HG03342 (cell line): ENCODE measurements around the gene BORCS6.

Experiments used
- ATAC-seq: cut with Tn5 transposase; IDR thresholded peaks from one replicate; pipeline ENCODE4 v1.9.1; 2021; ENCODE audit warnings: mild to moderate bottlenecking, moderate library complexity; ENCODE audit not compliant: unreplicated experiment

Gene BORCS6

DNA sequence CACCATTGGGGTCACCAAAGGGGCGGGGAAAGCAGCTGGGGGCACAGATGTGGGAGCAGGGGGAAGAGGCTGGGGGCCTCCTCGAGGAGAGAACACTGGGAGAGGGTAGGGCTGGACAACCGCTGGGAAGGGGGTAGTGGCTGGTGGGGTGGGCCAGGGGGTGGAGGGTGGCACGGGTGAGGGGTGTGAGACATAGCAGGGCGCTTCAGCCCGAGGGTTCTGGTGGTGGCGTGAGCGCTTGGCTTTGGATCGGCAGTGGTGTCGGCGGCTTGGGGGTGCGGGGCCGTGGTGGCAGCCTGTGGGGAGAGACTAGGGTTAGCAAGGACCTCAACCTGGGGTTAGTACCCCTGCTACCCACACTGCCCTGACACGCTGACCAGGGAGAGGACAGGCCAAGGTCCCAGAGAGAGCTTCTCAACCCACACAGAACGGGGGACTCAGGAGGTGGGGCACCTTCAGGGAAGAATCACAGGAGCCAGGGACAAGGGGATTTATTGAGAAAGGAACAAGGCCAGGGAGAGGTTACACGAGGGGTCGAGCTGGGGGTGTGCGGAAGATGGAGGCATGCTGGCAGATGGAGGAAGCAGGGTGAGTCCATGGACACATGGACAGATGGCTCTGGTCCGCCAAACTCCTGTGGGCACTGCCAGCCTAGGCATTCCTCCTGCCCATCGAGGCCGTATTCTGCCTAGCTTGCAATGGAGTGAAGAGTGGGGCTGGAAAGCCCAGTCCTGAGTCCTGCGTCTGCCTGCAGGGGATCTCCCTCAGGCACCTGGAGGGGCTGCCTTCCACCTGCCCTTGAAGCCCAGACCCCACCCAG lies 46.2 kb downstream of the BORCS6 start:
- no peak for ATAC-seq

DNA sequence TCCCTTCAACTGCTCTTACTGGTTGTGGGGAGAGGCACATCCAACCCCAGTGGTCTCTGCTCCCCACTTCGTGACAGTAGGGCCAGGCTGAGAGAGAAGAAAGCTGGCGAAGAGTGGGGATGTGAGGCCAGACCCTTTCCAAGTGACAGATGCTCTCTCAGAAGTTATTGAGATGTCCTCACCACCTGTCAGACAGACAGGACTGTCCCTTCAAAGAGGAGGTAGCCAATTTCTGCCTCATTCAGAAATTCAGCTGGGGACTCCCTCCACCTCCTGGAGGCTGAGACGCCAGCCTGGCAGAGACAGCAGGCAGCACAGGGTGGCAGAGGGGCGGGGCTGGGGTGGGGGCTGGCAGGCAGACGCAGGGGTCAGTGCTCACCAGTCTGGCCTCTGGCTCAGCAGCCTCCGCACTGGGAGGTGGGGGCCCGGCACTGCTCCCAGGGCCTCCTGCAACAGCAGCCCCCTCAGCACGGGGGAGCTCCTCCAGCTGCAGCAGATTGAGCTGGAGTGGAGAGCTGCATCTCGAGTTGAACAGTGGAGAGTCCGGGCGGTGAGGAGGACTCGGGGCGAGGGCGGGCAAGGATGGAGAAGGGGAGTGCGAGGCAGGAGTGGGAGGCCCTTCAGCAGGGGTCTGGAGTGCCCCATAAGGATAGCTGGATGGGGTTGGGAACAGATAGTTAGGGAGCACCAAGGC lies 46.9 kb downstream of the BORCS6 start:
- no peak for ATAC-seq

DNA sequence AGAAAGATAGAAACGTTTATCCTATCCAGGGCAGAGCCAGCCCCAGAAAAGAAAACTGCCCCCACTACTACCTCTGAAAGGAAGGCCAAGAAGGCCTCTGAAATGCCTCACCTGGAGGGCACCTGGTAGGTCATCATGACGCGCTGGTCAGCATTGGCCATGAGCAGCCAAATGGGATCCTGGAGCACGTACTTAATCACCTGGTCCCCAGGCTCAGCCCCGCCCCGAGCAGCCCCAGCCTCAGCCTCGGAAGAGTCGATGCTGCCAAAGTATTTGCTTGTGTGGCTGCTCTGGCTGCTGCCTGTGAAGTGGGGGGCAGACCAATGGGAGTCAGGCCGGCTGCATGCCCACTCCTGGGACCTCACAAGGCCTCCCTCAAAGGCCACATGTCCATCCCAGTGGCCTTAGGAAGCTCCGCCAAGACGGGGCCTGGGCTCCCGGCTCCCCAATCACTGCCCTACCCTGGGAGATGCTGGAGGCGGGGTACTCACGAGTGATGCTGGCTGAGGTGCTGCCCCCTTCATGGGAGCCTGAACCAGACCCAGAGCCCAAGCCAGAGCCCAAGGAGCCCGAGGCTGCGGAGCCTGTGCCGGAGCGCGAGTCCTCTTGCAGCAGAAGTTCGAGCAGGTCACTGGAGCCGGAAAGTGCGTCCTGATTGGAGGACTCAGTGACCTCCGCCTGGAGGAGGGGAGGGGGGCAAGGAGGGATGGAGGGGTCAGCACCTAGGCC lies 47.7 kb downstream of the BORCS6 start:
- no peak for ATAC-seq

DNA sequence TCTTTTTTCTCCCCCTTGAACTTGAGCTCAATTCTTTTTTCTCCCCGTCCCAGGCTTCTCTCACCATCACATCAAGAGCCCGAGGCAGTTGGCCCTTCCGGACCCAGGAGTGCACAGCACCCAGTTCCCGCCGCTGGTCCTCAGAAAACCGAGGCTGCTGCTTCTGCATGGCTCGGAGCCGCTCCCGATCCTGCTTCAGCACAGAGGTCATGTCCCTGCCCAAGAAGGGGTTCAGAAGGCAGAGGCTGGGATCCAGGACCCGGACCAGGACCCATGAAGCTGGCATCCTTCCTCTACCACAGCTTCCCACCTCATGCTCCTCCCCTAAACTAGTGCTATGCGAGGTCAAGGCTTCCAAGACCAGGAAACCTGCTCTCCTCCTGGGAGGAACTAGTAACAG lies 48.2 kb downstream of the BORCS6 start:
- ATAC-seq = no peak

DNA sequence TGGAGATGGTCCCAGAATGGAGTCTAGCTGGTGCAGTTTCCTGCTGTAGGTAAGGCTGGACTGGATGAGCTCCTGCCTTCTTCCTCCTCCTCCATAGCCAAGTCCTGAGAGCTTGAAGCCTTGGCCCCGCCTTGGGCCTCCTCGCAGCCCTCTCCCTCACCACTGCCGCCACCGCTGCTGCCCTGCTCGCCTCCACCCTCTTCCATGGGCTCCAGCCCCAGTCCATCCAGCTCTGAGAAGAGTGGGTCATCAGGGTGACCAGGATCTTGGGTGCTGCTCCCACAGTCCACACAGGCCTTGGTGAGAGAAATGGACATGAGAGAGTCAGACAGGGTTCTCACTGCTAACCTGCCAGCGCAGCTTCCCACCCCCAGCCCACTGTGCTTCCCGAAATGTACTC lies 48.9 kb downstream of the BORCS6 start:
- no peak for ATAC-seq

DNA sequence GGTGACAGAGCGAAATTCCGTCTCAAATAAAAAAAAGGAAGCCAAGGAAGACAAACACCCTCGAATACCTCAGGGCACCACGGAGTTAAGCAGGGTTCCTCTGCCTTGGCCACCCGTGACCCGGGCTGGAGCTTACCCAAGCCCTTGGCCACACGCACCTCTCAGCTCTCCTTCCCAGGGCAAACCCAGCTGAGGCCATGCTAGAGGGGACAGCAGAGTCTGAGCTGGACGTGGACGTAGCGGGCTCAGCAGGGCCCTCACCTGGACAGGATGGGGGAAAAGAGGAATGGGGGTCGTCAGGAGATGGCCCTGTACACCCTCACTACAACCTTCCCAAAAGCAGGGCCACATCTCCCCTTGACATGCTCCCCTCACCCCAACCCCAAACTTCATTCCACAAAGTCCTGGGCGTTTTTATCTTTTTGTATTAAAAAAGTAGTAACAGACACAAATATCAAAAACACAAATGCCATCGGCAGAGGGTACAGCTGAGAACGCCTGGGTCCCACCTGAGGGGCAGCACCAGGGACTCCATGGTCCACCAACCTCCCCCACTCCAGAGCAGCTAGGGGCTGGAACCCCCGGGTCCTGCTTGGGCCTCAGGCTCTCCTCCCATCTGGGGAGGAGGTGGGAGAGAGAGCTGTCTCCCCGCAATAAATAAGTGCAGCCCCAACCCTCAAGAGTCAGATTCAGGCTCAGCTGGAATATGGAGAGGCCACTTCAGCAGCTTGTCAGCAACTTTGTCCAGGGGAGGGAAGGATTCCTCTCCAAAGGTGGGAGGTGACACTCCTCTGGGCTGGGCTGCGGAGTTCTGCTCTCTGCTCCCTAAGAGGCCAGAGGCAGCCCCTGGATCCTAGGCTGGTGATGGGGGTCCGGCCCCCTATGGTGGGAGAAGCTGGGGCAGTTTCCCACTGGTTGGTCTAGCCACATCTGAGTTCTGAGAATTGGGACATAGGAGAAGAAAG lies 49.6 kb downstream of the BORCS6 start:
- ATAC-seq = no peak

DNA sequence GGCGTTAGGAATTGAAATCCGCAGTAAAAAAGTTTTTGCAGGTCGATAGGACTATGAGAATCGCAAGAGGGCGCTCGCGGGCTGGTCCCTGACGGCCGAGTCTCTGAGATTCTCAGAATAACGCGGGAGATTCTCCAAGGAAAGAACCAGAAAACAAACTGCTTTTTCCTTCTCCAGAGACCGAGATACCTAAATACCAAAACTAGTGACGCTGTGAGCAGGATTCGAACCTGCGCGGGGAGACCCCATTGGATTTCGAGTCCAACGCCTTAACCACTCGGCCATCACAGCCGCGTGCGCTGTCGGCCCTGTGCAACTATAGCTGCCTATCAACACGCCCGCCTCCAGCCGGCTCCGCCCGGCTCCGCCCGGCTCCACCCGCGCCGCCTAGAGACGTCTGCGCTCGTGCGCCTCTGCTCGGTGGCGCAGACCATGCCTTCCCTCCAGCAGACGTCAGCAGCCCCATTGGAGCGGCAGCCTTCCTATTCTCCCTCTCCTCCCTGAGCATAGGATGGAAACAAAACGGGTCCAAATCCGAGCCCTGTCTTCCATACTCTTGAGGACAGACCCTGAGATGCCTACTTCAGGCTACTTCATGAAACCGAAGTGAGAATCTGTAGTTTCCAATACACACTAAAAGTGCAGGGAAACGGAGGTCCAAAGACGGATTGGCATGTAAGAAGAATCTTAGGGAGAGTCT lies 51.2 kb downstream of the BORCS6 start:
- ATAC-seq = peak; percentile 71

DNA sequence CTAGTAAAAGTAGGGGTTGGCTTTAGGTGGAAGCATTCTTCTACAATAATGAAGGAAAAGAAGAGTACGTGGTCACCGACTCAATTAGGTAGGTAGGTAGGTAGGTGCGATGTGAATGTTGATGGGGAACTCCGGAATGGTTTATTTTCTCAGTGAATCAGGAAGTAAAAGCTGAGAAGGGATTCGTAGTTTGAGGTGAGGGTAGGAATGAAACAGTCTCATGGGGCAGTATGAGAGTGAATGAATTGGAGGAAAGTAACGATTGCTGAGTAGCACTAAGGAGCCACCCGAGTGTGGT lies 51.7 kb downstream of the BORCS6 start:
- ATAC-seq = no peak
